COR-L47 (cell line): ENCODE data around the gene GINS2.

Experiments
- DNase-seq: peaks from one replicate; lab custom pipeline; 2025; lab: John Stamatoyannopoulos, UW

GINS2 gene

GRCh38 chr16:85688586-85689284 is at the start of gene GINS2:
Gene GINS2 (minus strand): TSS chr16:85688954. CDS start chr16:85688898, 56 bp downstream.
- DNase-seq = peak; percentile 93

GRCh38 chr16:85736921-85737320 is 48.2 kb upstream of the GINS2 start:
- DNase-seq = no peak

DNA sequence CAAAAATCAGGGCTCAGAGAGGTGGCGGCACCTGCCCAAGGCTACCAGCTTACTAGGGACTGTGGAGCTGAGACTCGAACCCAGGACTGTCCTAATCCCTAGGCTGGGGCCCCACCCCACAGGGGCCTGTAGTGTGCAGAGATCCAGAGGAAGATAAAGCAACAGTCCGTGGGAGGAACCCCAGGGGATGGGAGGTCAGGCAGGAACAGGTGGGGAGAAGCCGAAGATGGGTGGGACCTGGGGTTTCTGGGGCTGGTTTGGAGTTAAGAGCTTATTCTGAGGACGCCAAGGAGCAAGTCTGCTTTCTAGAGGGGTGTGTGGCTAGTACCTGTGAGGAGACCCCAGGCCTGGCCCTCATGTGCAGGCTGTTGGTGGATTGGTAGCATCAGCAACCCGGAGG is 47.2 kb upstream of the GINS2 start:
- DNase-seq = no peak

GRCh38 chr16:85735225-85735635 is 46.5 kb upstream of the GINS2 start:
- DNase-seq = no peak

- DNase-seq = no peak
Measured at GRCh38 chr16:85734311-85735017, 45.7 kb upstream of the GINS2 start.

- no peak for DNase-seq
Measured at GRCh38 chr16:85733839-85734170, 45.1 kb upstream of the GINS2 start.

DNA sequence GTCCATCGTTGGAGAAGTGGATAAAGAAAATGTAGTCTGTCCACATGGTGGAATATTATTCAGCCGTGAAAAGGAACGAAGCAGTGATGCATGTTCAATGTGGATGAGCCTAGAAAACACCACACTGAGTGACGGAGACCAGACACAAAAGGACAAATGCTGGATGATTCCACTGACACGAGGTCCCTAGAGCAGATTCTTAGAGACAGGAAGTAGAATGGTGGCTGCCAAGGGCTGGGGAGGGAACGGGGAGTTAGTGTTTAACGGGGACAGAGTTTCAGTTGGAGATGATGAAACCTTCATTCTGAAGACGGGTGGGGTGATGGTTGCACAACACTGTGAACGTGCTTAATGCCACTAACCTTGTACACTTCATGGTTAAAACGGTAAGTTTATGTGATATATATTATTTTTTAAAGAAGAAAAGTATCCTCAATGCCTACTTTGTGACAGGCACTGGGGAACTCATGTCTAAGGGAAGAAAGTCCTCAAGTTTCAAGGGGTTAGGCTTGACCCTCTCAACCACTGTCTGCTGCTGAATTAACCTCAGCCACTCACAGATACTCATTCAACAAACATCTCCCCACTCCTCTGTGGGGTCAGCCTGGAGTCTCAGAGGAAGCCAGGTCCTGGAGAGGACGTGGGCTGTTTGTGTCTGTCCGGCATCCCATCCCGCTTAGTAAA is 44.5 kb upstream of the GINS2 start:
- no peak for DNase-seq

DNA sequence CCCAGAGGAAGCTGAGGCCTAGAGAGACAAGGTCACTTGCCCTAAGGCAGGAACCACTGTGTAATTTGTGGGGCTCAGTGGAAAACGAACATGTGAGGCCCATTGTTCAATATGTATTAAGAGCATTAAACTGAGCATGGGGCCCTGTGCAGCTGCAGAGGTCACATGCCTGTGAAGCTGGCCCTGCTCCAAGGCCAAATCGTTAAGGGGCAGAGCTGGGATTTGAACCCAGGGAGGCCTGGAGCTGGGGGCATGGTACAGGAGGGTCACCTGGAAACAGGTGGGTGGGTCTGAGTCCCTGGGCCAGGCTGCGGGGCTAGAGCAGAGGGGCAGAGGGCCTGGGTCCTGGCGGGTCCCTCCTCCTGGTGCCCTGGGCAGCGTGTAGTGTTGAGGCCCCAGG is 42.4 kb upstream of the GINS2 start:
- no peak for DNase-seq

- DNase-seq = no peak
Measured at GRCh38 chr16:85730186-85730465, 41.4 kb upstream of the GINS2 start.

- no peak for DNase-seq
Measured at GRCh38 chr16:85729452-85730185, 40.9 kb upstream of the GINS2 start.

GRCh38 chr16:85728879-85729278 is 40.1 kb upstream of the GINS2 start:
- no peak for DNase-seq

DNA sequence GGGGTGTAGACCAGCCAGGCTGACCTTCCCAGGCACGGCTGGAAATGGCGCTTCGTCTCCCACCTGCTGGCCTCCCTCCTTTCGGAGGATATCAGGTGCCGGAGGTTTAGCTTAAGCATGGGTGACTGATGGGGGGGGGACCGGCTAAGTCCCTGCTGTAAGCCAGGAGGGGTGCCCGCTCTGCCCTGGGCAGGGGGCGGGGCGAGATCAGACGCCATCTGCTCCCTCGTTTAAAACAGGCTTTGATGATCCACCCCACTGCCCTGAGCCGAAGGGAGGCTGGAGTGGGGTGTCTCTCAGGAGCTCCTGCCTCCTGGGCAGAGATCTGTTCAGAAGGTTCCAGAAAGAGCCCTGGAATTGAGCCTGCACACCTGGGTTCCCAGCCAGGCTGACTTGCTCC is 36.2 kb upstream of the GINS2 start:
- no peak for DNase-seq

- no peak for DNase-seq
Measured at GRCh38 chr16:85724126-85724879, 35.5 kb upstream of the GINS2 start.

DNA sequence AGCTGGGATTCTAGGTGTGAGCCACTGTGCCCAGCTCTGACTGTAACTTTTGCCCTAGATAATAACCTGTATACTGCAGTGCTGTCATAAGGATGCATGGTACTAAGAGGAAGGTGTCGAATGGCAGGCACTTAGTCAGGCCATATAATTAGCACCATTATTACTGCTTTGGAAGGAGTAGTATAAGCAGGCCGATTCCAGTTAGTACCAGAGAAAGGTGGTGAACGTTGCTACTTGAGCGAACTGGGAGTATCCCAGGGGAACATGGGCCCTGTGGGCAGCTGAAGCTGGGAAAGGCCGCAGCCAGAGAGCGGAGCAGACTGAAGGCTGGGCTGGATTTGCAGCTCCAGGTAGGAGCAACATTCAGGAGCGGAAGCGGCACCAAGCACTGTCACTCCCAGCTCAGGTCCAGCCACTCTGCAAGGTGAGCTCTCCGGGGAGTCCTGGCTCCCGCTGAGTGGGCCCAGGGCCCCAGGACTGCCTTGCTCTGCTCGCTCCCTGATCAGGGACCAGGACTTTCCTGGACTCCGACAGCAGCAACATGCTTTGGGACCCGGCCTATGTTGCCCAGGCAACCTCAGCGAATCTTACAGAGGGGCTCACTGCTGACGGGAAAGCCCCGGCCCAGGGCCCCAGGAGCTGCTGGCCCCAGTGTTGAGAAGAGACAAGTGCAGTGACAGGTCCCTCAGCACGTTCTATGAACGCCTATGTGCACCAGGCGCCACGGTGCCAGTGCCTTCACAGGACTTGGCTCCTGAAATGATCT is 33.6 kb upstream of the GINS2 start:
- no peak for DNase-seq

DNA sequence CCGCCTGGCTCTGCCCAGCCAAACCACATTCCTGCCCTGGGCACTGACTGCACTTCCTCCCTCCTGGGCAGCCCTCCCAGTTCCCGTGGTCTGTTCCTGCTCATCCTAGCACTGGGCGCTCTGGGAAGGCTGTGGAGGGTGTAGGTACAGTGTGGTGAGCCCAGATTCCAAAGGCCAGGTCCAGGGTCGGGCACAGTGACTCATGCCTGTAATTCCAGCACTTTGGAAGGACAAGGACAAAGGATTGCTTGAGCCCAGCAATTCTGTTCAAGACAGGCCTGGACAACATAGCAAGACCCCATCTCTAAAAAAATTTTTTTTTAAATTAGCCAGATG is 31.5 kb upstream of the GINS2 start:
- no peak for DNase-seq

DNA sequence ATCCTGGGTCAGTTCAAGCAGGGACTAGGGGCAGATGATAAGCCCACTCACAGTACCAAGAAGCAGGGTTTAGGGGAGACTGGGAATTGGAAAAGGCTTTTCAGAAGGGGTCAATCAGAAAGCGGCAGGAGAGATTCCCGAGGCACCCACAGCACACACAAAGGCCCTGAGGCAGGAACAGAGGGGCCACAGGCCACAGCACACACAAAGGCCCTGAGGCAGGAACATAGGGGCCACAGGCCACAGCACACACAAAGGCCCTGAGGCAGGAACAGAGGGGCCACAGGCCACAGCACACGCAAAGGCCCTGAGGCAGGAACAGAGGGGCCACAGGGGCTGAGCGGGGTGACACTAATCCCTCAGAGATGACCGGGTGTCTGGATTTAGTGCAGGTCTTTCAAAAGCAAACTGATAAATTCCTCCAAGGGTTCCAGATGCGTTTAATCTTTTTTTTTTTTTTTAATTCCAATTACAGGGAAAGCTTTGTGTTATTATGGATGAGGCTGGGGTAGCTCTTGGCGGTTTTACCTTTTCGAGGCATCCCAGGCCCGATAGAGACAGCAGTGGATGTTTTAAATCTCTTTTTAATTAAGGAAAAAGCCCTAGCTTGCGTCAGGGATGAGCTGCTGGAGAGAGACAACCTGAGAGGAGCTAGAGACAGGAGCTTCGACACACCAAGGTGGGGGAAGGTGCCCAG is 31.0 kb upstream of the GINS2 start:
- DNase-seq = no peak

GRCh38 chr16:85718682-85719081 is 29.9 kb upstream of the GINS2 start:
- peak; percentile 51 for DNase-seq

DNA sequence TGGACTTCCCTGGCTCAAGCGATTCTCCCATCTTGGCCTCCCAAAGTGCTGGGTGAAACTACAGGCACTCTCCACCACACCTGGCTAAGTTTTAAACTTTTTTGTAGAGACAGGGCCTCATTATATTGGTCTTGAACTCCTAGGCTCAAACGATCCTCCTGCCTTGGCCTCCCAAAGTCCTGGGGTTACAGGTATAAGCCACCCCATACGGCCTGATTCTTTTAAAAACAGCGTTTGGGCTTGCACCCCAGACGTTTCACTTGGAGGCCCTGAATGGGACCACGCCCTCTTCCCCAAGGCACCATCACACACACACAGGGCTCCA is 29.4 kb upstream of the GINS2 start:
- DNase-seq = no peak

DNA sequence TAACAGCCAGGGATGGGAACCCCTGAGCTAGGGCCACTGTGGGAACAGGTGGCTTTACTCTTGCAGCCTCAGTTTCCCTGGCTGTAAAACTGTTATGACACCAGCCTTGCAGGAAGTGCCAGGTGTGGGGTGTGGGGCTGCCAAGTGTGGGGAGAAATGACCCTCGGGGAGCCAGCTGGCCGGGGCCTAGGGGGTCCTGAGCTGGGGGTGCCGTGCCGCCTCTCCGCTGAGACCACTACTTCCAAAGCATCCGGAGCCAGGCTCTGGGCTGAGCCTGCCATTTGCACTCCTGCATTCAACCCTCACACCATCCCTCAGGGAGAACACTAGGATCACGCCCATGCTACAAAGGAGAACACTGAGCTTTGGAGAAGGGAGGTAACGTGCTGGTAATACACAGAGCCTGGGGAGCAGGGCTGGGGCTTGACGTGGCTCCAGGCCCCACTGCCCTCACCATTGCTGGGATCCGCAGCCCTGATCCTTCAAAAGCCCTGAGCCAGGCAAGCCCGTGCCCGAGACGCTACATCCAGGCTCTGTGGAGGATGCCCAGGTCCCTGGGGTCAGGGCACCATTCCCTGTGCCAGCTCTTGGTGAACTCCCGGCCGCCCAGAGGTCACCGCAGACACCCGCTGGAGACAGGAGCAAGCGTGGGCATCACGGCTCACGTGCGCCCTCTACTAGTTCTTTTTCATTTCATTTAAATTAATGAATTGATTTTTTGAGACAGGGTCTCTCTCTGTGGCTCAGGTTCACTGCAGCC is 28.8 kb upstream of the GINS2 start:
- DNase-seq = peak; percentile 71

DNA sequence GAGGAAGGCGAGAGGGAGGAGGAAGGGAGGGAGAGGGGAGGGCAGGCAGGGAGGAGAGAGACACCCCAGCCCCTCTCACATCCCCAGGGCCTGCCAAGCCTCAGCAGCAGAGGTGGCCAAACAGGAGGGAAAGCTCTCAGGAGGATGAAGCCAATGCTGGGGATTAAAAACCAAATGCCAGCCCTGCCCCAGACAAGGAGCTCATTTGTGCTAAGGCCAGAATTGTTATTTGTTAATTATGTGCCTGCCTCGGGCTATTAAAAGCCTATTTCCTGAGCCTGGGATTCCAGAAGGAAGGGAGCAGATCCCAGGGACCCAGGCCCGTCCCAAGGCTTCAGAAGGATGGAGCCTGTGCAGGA is 27.9 kb upstream of the GINS2 start:
- DNase-seq = peak; percentile 17
